Right forelimb (tissue), 1 donor: ENCODE data around the gene COQ10B.

Experiments used
- DNase-seq: peaks from one replicate; pipeline ENCODE4 v3.0.0-alpha.2; 2018

COQ10B gene

GRCh38 chr2:197502685-197503084 lies 49.3 kb downstream of the COQ10B start:
- no peak for DNase-seq

- no peak for DNase-seq
Measured at GRCh38 chr2:197504000-197504399, 50.6 kb downstream of the COQ10B start.

- no peak for DNase-seq
Measured at GRCh38 chr2:197504512-197504911, 51.2 kb downstream of the COQ10B start.

GRCh38 chr2:197506658-197507057 lies 53.3 kb downstream of the COQ10B start:
- DNase-seq, result no peak

GRCh38 chr2:197513915-197514314 lies 60.6 kb downstream of the COQ10B start:
- no peak for DNase-seq

- DNase-seq, result no peak
Measured at GRCh38 chr2:197514754-197515153, 61.4 kb downstream of the COQ10B start.

- no peak for DNase-seq
Measured at GRCh38 chr2:197515315-197515738, 62.0 kb downstream of the COQ10B start.

GRCh38 chr2:197515739-197516392 lies 62.5 kb downstream of the COQ10B start, which contains the start of gene MOB4:
Gene MOB4, plus strand, starts transcription at chr2:197516066. Its CDS starts 21 bp downstream, at chr2:197516087.
- peak; percentile 98 for DNase-seq

- no peak for DNase-seq
Measured at GRCh38 chr2:197516393-197516761, 63.0 kb downstream of the COQ10B start.

- no peak for DNase-seq
Measured at GRCh38 chr2:197517150-197517549, 63.8 kb downstream of the COQ10B start.
